Upper lobe of left lung (tissue), 6 donors: ENCODE results near the gene EPHA4. TPM values are rescaled to one million over a fixed set of nuclear protein-coding genes. Genes with fewer than 3 reads are reported as not detected.
"Not testable (repeated sequence)": the region's sequence is repeated elsewhere in the genome, so short reads cannot be mapped to it uniquely, and the experiment has no call there.

Source experiments
- ATAC-seq, 2 donors: fragments of 200-7000 bp; cut with Tn5 transposase; one replicate each; pipeline ENCODE4 v1.9.1; 2022; ENCODE audit warnings: mild to moderate bottlenecking in 2 of 2, moderate library complexity in 2 of 2; ENCODE audit not compliant: low FRiP score in 2 of 2
- DNase-seq, 2 donors: peaks; one replicate each; pipeline ENCODE4 v3.0.0-alpha.2; 2019 to 2020
- H3K27ac ChIP-seq, 4 donors: fragments of 200-600 bp; sonication (generic); one replicate each; pipeline ENCODE4 v1.5.1; 2016 to 2019
- H3K27me3 ChIP-seq, 4 donors: fragments of 200-600 bp; sonication (generic); one replicate each; pipeline ENCODE4 v1.5.1; 2017 to 2019
- H3K36me3 ChIP-seq, 4 donors: fragments of 200-600 bp; sonication (generic); one replicate each; pipeline ENCODE4 v1.5.1; 2016 to 2019
- H3K4me1 ChIP-seq, 4 donors: fragments of 200-600 bp; sonication (generic); one replicate each; pipeline ENCODE4 v1.5.1; 2018 to 2019
- H3K4me3 ChIP-seq, 4 donors: fragments of 200-600 bp; sonication (generic); one replicate each; pipeline ENCODE4 v1.5.1; 2017 to 2019; ENCODE audit warnings: mild to moderate bottlenecking in 2 of 4, moderate library complexity in 1 of 4
- H3K9me3 ChIP-seq, 4 donors: fragments of 200-600 bp; sonication (generic); one replicate each; pipeline ENCODE4 v1.5.1; 2018 to 2019
- EP300 ChIP-seq, 4 donors: sonication (generic); formaldehyde crosslinking; IDR thresholded peaks; one replicate each; pipeline ENCODE4 v1.5.1; 2017; ENCODE audit warnings: antibody characterized with exemption in 4 of 4, control low read depth in 2 of 4
- POLR2A ChIP-seq, 4 donors: fragments of 450-650 bp; IDR thresholded peaks; one replicate each; pipeline ENCODE4 v1.5.1; 2016 to 2017; ENCODE audit warnings: antibody characterized with exemption in 4 of 4, mild to moderate bottlenecking in 2 of 4
- POLR2AphosphoS5 ChIP-seq, 2 donors: sonication (generic); formaldehyde crosslinking; IDR thresholded peaks; one replicate each; pipeline ENCODE4 v1.5.1; 2017; ENCODE audit warnings: antibody characterized with exemption in 2 of 2
- WGBS, 2 donors: methylation state at CpG; one replicate each; pipeline ENCODE4 v1.1.5; 2017 to 2018; 5-methylcytosine and 5-hydroxymethylcytosine counted together
- total RNA-seq, 6 donors: library from RNA; depleted of rRNA in 4 of 6; stranded (reverse); fragments of >200 nt in 4 of 6; gene quantifications; one replicate each; pipeline versions ENCODE4 v1.1.0 to v1.2.1, GENCODE V29; 2016 to 2021
- TF ChIP-seq, protein P1 (sequence below), 6 experiments: fragments of 450-650 bp in 4 of 6; fragments of 200-600 bp in 2 of 6; sonication (generic) in 2 of 6; IDR thresholded peaks; one replicate each; pipeline ENCODE4 v1.5.1; 2016 to 2019; ENCODE audit warnings: antibody characterized with exemption in 6 of 6
- donor health status: DM: no; HTN: no; CAD: no; lungs with moderate emphysema.
- donor health status: DM: no; HTN: yes; CAD: no; lungs with severe emphysema.

EPHA4 gene
- total RNA-seq, 6 donors from 2014 or later: 9.5 to 33.5 (median 22.3) TPM

DNA sequence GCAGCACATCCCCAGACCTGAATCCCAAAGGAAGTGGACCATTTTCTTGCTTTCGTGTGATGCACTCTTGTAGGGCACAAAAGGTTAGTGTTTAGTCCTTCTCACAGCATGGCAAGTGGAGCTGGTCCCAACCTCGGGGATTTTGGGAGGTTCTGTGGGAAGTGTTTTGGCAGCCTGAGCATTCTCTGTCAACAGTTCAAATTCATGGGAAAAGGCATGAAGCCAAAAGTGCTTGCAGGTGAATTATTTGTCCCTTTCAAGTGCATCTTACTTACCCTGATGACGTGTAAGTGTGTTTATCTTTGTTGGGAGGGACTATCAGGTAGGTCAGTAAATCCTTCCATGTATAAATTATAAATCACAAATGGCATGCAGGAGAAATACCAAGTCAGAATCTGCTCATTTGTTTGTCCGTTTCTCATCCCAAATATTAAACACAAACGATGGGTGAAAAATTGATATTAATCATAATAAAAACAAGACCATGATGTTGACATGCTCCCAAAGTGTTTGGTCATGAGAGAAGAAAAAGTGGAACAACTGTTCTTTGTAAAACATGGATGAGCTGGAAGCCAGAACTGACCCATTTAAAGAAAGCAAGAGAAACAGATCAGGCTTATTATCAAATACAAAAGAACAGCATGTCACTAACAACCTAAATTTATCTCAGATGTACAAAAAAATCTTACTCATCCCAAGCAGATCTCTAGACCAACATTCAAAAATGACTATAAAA is 57.6 kb downstream of the EPHA4 start:
- WGBS, 2 donors: 65 to 78% methylated on average over 3 to 5 of the region's 5 CpGs
- Histone ChIP-seq H3K4me1 (peaks cover 25 to 28% (median 26%) of the 10 kb centered on the region in 4 donors), H3K4me3 (no peak overlapping the region)

DNA sequence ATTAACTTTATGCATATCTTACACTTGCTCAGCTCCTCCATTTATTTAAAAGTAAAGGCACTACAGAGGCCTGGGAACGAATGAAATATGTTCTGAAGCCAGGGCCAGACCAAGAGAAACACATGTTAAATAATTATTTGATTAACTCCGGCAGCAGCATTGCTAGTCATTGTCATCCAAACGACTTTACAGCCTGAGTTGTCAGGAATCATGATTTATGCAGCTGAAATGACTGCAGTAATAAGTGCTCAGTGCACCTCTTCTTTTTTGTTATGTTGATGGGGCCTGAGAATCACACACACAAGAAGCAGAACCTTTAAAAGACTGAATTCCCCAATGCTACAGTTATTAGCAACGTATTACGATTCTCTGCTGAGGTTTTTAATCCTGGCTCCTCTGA is 58.9 kb downstream of the EPHA4 start:
- DNase-seq (no peak), ATAC-seq (no peak)
- H3K4me1 ChIP-seq: peaks cover 12 to 16% (median 14%) of the 10 kb centered on the region in 4 donors
- H3K27ac ChIP-seq: no peak overlapping the region
- H3K4me3 ChIP-seq: no peak overlapping the region
- 81 to 86% methylated on average over 5 of the region's 5 CpGs for WGBS, 2 donors
- H3K36me3 ChIP-seq: no peaks in the 10 kb centered on the region
- no peaks in the 10 kb centered on the region for H3K9me3 ChIP-seq
- H3K27me3 ChIP-seq: no peaks in the 10 kb centered on the region
- TF ChIP-seq POLR2A (IDR thresholded peaks at IDR 0.05) (no peak), POLR2AphosphoS5 (IDR thresholded peaks at IDR 0.05) (no peak), EP300 (IDR thresholded peaks at IDR 0.05) (no peak)
- TF ChIP-seq, protein P1, sequence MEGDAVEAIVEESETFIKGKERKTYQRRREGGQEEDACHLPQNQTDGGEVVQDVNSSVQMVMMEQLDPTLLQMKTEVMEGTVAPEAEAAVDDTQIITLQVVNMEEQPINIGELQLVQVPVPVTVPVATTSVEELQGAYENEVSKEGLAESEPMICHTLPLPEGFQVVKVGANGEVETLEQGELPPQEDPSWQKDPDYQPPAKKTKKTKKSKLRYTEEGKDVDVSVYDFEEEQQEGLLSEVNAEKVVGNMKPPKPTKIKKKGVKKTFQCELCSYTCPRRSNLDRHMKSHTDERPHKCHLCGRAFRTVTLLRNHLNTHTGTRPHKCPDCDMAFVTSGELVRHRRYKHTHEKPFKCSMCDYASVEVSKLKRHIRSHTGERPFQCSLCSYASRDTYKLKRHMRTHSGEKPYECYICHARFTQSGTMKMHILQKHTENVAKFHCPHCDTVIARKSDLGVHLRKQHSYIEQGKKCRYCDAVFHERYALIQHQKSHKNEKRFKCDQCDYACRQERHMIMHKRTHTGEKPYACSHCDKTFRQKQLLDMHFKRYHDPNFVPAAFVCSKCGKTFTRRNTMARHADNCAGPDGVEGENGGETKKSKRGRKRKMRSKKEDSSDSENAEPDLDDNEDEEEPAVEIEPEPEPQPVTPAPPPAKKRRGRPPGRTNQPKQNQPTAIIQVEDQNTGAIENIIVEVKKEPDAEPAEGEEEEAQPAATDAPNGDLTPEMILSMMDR (IDR thresholded peaks at IDR 0.05): no peak

More for the DNA sequence above, 57.6 kb downstream of the EPHA4 start:
- no peaks in the 10 kb centered on the region for H3K9me3 ChIP-seq
- TF ChIP-seq POLR2AphosphoS5 (IDR thresholded peaks at IDR 0.05) (no peak), POLR2A (IDR thresholded peaks at IDR 0.05) (no peak), EP300 (IDR thresholded peaks at IDR 0.05) (no peak)
- TF ChIP-seq, protein P1 (IDR thresholded peaks at IDR 0.05): no peak
- H3K36me3 ChIP-seq: no peaks in the 10 kb centered on the region
- H3K27ac ChIP-seq: no peak overlapping the region
- DNase-seq (no peak), ATAC-seq (no peak)
- H3K27me3 ChIP-seq: no peaks in the 10 kb centered on the region

DNA sequence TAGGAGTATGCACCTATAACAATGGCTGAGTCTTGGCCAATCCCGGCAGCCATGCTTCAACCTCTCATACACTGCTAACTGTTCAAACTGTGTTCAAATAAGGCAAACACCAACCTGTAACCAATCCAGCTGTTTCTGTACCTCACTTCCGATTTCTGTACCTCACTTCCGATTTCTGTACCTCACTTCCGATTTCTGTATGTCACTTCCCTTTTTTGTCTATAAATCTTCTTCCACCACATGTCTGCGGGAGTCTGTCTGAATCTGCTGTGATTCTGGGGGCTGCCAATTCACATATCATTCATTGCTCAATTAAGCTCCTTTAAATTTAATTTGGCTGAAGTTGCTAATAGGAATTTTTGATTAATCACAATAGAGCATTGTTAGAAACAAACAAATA is 60.8 kb downstream of the EPHA4 start:
- H3K4me3 ChIP-seq, H3K4me1 ChIP-seq, H3K27ac ChIP-seq, ATAC-seq, H3K36me3 ChIP-seq, H3K9me3 ChIP-seq, H3K27me3 ChIP-seq, DNase-seq: not testable (repeated sequence)
- WGBS, 2 donors: 80 to 81% methylated on average over 5 of the region's 5 CpGs

DNA sequence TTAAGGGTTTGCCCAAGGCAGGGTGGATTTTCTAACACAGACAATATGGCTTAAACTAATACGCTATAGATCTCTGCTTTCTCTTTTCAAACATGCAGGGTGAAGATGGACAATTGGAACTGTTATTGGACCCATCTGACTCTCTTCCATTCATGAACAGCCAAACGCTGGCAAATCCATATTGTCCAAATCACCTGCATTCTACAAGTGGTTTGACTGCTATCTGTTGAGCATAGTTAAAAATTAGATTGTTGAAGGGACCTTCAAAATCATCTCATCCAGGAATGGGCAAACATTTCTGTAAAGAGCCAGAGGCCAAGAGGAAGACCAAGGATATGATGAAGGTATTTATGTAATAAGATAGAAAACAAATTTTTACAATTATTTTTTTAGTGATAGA is 65.6 kb downstream of the EPHA4 start:
- H3K4me1 ChIP-seq: peaks cover 0 to 10% (median 3%) of the 10 kb centered on the region in 4 donors
- no peaks in the 10 kb centered on the region for H3K9me3 ChIP-seq
- DNase-seq (no peak), ATAC-seq (no peak)
- no peak overlapping the region for H3K4me3 ChIP-seq
- no peak for TF ChIP-seq POLR2AphosphoS5 (IDR thresholded peaks at IDR 0.05)
- TF ChIP-seq EP300 (IDR thresholded peaks at IDR 0.05): no peak
- TF ChIP-seq, protein P1 (IDR thresholded peaks at IDR 0.05): no peak
- TF ChIP-seq POLR2A (IDR thresholded peaks at IDR 0.05): no peak
- 93 to 96% methylated on average over 2 of the region's 2 CpGs for WGBS, 2 donors
- H3K27ac ChIP-seq: no peak overlapping the region
- no peaks in the 10 kb centered on the region for H3K27me3 ChIP-seq
- H3K36me3 ChIP-seq: no peaks in the 10 kb centered on the region

DNA sequence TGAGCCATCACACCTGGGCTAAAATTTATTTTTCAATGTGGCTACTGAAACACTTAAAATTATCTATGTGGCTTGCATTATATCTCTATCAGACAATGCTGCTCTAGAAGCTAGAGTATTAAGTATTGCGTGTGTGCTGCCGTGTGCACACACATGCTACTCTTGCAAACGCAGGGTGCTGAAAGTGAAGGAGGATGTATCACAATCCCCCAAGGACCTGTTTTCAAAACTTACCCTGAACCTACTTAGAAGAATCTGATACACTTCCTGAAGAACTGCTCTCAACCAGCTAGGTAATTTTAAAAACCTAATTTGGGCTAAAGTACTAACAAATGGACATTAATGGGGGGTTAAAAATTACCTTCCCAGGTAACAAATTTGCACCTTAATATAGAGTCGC is 66.5 kb downstream of the EPHA4 start:
- no peak for TF ChIP-seq POLR2A (IDR thresholded peaks at IDR 0.05)
- TF ChIP-seq EP300 (IDR thresholded peaks at IDR 0.05): no peak
- ATAC-seq (no peak), DNase-seq (no peak)
- Histone ChIP-seq H3K9me3 (no peaks in the 10 kb centered on the region), H3K27ac (no peak overlapping the region), H3K36me3 (no peaks in the 10 kb centered on the region), H3K4me1 (peaks cover 0 to 10% (median 3%) of the 10 kb centered on the region in 4 donors), H3K27me3 (no peaks in the 10 kb centered on the region), H3K4me3 (no peak overlapping the region)
- 92 to 100% methylated on average over 4 of the region's 4 CpGs for WGBS, 2 donors

DNA sequence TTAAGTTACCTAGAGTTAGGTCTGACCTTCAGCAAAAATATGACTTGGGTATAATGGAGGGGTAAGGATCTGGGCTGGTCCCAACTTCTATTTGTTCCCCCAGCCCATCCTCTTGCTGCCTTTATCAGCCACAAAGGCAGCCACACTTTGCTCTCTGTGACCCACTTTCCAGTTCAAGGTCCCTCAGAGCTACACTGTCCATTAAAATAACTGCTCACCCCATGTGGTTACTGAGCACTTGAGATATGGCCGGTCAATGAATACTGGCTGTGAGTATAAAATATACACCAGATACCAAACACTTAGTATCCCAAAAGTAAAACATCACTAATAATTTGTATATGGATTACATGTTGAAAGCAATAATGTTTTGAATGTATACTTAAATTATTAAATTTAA is 67.2 kb downstream of the EPHA4 start:
- no peaks in the 10 kb centered on the region for H3K36me3 ChIP-seq
- DNase-seq (no peak), ATAC-seq (no peak)
- H3K4me1 ChIP-seq: peaks cover 0 to 10% (median 3%) of the 10 kb centered on the region in 4 donors
- WGBS, 2 donors: 91 to 93% methylated on average over 1 of the region's 1 CpG
- no peaks in the 10 kb centered on the region for H3K27me3 ChIP-seq
- H3K27ac ChIP-seq: no peak overlapping the region
- H3K4me3 ChIP-seq: no peak overlapping the region
- no peaks in the 10 kb centered on the region for H3K9me3 ChIP-seq
- TF ChIP-seq POLR2AphosphoS5 (IDR thresholded peaks at IDR 0.05) (no peak), POLR2A (IDR thresholded peaks at IDR 0.05) (no peak), EP300 (IDR thresholded peaks at IDR 0.05) (no peak)
- TF ChIP-seq, protein P1 (IDR thresholded peaks at IDR 0.05): no peak
